ENCODE measurements around the gene DENND4C.
"Not testable (repeated sequence)": the region's sequence is repeated elsewhere in the genome, so short reads cannot be mapped to it uniquely, and the experiment has no call there.

DNA sequence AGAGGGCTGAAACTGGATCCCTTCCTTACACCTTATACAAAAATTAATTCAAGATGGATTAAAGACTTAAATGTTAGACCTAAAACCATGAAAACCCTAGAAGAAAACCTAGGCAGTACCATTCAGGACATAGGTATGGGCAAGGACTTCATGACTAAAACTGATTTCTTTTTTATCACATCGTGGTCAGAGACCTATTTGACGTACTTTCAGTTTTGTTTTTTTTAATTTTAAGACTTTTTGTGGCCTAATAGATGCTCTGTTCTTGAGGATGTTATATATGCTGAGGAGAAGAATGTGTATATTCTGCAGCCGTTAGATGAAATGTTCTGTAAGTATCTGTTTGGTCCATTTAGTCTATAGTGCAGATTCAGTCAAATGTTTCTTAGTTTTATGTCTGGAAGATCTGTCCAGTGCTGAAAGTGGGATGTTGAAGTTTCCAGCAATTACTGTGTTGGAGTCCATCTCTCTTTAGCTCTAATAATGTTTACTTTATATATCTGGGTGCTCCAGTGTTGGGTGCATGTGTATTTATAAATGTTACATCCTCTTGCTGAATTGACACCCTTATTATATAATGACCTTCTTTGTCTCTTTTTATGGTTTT lies 36.4 kb downstream of the DENND4C start:
- TF ChIP-seq, protein P1, sequence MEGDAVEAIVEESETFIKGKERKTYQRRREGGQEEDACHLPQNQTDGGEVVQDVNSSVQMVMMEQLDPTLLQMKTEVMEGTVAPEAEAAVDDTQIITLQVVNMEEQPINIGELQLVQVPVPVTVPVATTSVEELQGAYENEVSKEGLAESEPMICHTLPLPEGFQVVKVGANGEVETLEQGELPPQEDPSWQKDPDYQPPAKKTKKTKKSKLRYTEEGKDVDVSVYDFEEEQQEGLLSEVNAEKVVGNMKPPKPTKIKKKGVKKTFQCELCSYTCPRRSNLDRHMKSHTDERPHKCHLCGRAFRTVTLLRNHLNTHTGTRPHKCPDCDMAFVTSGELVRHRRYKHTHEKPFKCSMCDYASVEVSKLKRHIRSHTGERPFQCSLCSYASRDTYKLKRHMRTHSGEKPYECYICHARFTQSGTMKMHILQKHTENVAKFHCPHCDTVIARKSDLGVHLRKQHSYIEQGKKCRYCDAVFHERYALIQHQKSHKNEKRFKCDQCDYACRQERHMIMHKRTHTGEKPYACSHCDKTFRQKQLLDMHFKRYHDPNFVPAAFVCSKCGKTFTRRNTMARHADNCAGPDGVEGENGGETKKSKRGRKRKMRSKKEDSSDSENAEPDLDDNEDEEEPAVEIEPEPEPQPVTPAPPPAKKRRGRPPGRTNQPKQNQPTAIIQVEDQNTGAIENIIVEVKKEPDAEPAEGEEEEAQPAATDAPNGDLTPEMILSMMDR (IDR thresholded peaks at IDR 0.05), result not testable (repeated sequence)
- not testable (repeated sequence) for TF ChIP-seq CHD2 (IDR thresholded peaks at IDR 0.05; ENCODE audit: low read length, partially characterized antibody); RFX5 (IDR thresholded peaks at IDR 0.05); JUN (IDR thresholded peaks at IDR 0.05); SMC3 (IDR thresholded peaks at IDR 0.05); RNF2 (IDR thresholded peaks at IDR 0.05; ENCODE audit: borderline replicate concordance, low read depth); EP300 (IDR thresholded peaks at IDR 0.05); ZSCAN20 (CRISPR knock-in tag; IDR thresholded peaks at IDR 0.05); CHD4 (IDR thresholded peaks at IDR 0.05; ENCODE audit: borderline replicate concordance); HDAC2 (IDR thresholded peaks at IDR 0.05); ELK1 (IDR thresholded peaks at IDR 0.05; ENCODE audit: low read depth, low read length)
- TF ChIP-seq, protein P2, sequence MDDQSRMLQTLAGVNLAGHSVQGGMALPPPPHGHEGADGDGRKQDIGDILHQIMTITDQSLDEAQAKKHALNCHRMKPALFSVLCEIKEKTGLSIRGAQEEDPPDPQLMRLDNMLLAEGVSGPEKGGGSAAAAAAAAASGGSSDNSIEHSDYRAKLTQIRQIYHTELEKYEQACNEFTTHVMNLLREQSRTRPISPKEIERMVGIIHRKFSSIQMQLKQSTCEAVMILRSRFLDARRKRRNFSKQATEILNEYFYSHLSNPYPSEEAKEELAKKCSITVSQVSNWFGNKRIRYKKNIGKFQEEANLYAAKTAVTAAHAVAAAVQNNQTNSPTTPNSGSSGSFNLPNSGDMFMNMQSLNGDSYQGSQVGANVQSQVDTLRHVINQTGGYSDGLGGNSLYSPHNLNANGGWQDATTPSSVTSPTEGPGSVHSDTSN (IDR thresholded peaks at IDR 0.05), result not testable (repeated sequence)
- TF ChIP-seq, protein P3, sequence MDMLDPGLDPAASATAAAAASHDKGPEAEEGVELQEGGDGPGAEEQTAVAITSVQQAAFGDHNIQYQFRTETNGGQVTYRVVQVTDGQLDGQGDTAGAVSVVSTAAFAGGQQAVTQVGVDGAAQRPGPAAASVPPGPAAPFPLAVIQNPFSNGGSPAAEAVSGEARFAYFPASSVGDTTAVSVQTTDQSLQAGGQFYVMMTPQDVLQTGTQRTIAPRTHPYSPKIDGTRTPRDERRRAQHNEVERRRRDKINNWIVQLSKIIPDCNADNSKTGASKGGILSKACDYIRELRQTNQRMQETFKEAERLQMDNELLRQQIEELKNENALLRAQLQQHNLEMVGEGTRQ (IDR thresholded peaks at IDR 0.05), result not testable (repeated sequence)
